HG03066 (cell line): ENCODE measurements around the gene ICAM5.
"Not testable (repeated sequence)": the region's sequence is repeated elsewhere in the genome, so short reads cannot be mapped to it uniquely, and the experiment has no call there.

ENCODE experiments used
- ATAC-seq: cut with Tn5 transposase; IDR thresholded peaks from one replicate; pipeline ENCODE4 v1.9.1; 2021; ENCODE audit warnings: low read depth; ENCODE audit not compliant: unreplicated experiment

ICAM5 gene

GRCh38 chr19:10318807-10319682 is 29.3 kb downstream of the ICAM5 start:
- ATAC-seq = no peak

- ATAC-seq = no peak
These were observed 31.1 kb downstream of the ICAM5 start for GRCh38 chr19:10320602-10321416.

- no peak for ATAC-seq
These were observed 31.7 kb downstream of the ICAM5 start for GRCh38 chr19:10321417-10321797.

GRCh38 chr19:10321874-10322835 is 32.4 kb downstream of the ICAM5 start:
- ATAC-seq = no peak

GRCh38 chr19:10325732-10326131 is 36.0 kb downstream of the ICAM5 start:
- ATAC-seq = no peak

- ATAC-seq = no peak
These were observed 38.0 kb downstream of the ICAM5 start for GRCh38 chr19:10327793-10328192.

- ATAC-seq = no peak
These were observed 39.0 kb downstream of the ICAM5 start for GRCh38 chr19:10328558-10329429.

GRCh38 chr19:10329555-10329954 is 39.8 kb downstream of the ICAM5 start:
- ATAC-seq = no peak

- no peak for ATAC-seq
These were observed 42.6 kb downstream of the ICAM5 start for GRCh38 chr19:10332158-10332964.

- ATAC-seq = peak; percentile 85
These were observed 43.4 kb downstream of the ICAM5 start, which contains the start of gene RAVER1 for GRCh38 chr19:10332965-10333757. Gene RAVER1 (minus strand): TSS chr19:10333529. CDS start chr19:10333507, 22 bp downstream.

GRCh38 chr19:10333758-10334587 is 44.2 kb downstream of the ICAM5 start:
- peak; percentile 9 for ATAC-seq

GRCh38 chr19:10334588-10335351 is 45.0 kb downstream of the ICAM5 start:
- ATAC-seq = no peak

GRCh38 chr19:10335352-10335985 is 45.7 kb downstream of the ICAM5 start:
- ATAC-seq = no peak

- ATAC-seq = not testable (repeated sequence)
These were observed 47.0 kb downstream of the ICAM5 start for GRCh38 chr19:10336725-10337124.

GRCh38 chr19:10338940-10339339 is 49.2 kb downstream of the ICAM5 start:
- ATAC-seq = no peak
